ENCODE results near the gene MICAL3. TPM values are rescaled to one million over a fixed set of nuclear protein-coding genes. Genes with fewer than 3 reads are reported as not detected.

Gene MICAL3
- total and polyA plus RNA-seq, 2 of the 8 experiments (the other 6 are each of a cell fraction or from before 2014, with no cell fraction given), result 8.3 to 41.8 TPM

DNA sequence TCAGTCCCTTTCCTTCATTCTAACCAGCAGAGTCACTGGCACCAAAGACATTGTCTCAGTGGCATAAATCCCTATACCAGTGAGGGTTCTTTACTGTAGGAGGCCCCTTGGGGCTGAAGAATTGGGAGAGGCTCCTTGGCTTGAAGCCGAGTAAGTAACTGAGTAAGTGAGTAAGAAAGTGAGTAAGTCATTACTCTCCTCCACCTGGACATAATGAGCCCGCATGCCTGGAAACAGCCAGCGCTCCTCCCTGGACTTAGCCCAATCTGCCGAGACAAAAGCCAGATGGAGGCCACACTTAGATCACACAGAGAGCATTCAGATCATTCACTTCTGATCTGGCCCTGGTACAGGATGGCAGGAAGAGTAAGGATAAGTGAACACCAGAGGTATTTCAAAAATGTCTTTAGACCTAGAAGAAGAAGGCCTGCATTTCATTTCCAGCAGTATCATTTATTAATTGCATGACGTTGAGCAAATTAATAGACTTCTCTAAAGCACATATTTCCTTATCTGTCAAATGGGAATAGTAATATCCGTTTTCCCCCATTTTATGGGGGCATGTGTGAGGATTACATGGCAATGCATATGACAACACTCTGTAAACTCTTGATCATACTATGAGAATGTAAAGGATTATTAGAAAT, 8.2 kb upstream of the MICAL3 start:
- no peak overlapping the region for H3K4ac ChIP-seq (replicated peaks; ENCODE audit: insufficient read length, low read depth, low read length)
- no peak overlapping the region for H2BK120ac ChIP-seq (replicated peaks; ENCODE audit: low read depth, low read length)
- no peak overlapping the region for H3K23ac ChIP-seq (ENCODE audit: insufficient read length)
- no peak overlapping the region for H3K18ac ChIP-seq (ENCODE audit: extremely low read depth, low read length)
- no peak overlapping the region for H3K9ac ChIP-seq (replicated peaks in 1 of 4; ENCODE audit: extremely low read depth in 1 of 4, low read depth in 3 of 4, low read length in 3 of 4)
- no peak overlapping the region for H2AFZ ChIP-seq (ENCODE audit: low read length)
- no peak overlapping the region for H2BK5ac ChIP-seq (ENCODE audit: low read depth, low read length)
- H3K4me2 ChIP-seq (ENCODE audit: insufficient read depth in 1 of 2, low read depth in 2 of 2, low read length in 2 of 2), result no peak overlapping the region
- peaks cover 0 to 2% (median 1%) of the 10 kb centered on the region in 4 experiments; a peak in 1 of 7 replicates for H3K4me1 ChIP-seq (replicated peaks in 1 of 4; ENCODE audit: control insufficient read depth in 3 of 4, insufficient read depth in 4 of 4, low read length in 3 of 4)
- H3K23me2 ChIP-seq (ENCODE audit: low read depth, low read length), result no peaks in the 10 kb centered on the region
- no peak overlapping the region for H2BK20ac ChIP-seq (ENCODE audit: low read length)
- H4K5ac ChIP-seq (ENCODE audit: insufficient read length, low read depth, low read length), result no peak overlapping the region
- DNase-seq (ENCODE audit: low read depth in 1 of 2, low spot score in 2 of 2) (no peak), FAIRE-seq (no peak)
- no peak overlapping the region; the same call in 1 of the 2 replicates for H4K8ac ChIP-seq (ENCODE audit: extremely low read depth, insufficient read depth, low read length)
- H3K9me3 ChIP-seq (ENCODE audit: insufficient read depth in 2 of 2, low read depth in 1 of 2, low read length in 1 of 2), result no peaks in the 10 kb centered on the region
- ChIA-PET POLR2A (ENCODE audit: partially characterized antibody) (interaction anchor here (0.6 kb wide), 1 partner anchor 1192 kb away, joined by 5 read pairs; no protein-coding TSS in a partner anchor), CTCF (ENCODE audit: partially characterized antibody) (interaction anchor here (0.6 to 1.2 kb wide), 4 partner anchors 9 to 1698 kb away, joined by 3 read pairs; no protein-coding TSS in a partner anchor)
- peaks cover 0 to 1% of the 10 kb centered on the region in 2 experiments for H4K20me1 ChIP-seq (replicated peaks in 1 of 2; ENCODE audit: control insufficient read depth in 1 of 2, insufficient read depth in 2 of 2, low read length in 2 of 2)
- no peak overlapping the region for H2BK12ac ChIP-seq (ENCODE audit: low read depth, low read length)
- no peak overlapping the region for H2AK5ac ChIP-seq (ENCODE audit: low read depth, low read length)
- H3K14ac ChIP-seq (ENCODE audit: insufficient read length), result no peak overlapping the region
- H3K56ac ChIP-seq (replicated peaks; ENCODE audit: insufficient read length, low read depth, low read length), result no peak overlapping the region
- no peaks in the 10 kb centered on the region for H3K27me3 ChIP-seq (replicated peaks in 1 of 4; ENCODE audit: control insufficient read depth in 3 of 4, extremely low read depth in 1 of 4, insufficient read depth in 3 of 4, low read length in 3 of 4)
- H3K36me3 ChIP-seq (ENCODE audit: control insufficient read depth in 2 of 4, insufficient read depth in 4 of 4, low read length in 3 of 4), result no peaks in the 10 kb centered on the region
- no peaks in the 10 kb centered on the region for H3K79me1 ChIP-seq (ENCODE audit: low read depth, low read length)
- WGBS, 2 experiments (ENCODE audit: extremely low coverage in 1 of 2, insufficient coverage in 1 of 2, insufficient read length in 1 of 2, insufficient replicate concordance in 2 of 2, low coverage in 1 of 2, low lambda C conversion rate in 2 of 2, missing lambda C conversion rate in 1 of 2), result 88% methylated on average over 6 of the region's 6 CpGs; no CpG with 5 or more reads in 1 of the 2 experiments
- TF ChIP-seq PHF8 (conservative IDR thresholded peaks at IDR 0.05; ENCODE audit: low read depth, low read length) (no peak), FOSL1 (IDR thresholded peaks at IDR 0.05; ENCODE audit: insufficient read depth, low read depth, low read length) (no peak), TCF12 (IDR thresholded peaks at IDR 0.05; ENCODE audit: low read depth, low read length) (no peak), RXRA (IDR thresholded peaks at IDR 0.05; ENCODE audit: insufficient read depth, low read depth, low read length) (no peak), BACH1 (IDR thresholded peaks at IDR 0.05; ENCODE audit: low read length) (no peak)
- no peak overlapping the region for H4K91ac ChIP-seq (replicated peaks; ENCODE audit: insufficient read length, low read length)
- H3K79me2 ChIP-seq (ENCODE audit: control insufficient read depth in 1 of 2, insufficient read depth in 2 of 2, low read length in 2 of 2), result no peaks in the 10 kb centered on the region
- H3K4me3 ChIP-seq (ENCODE audit: extremely low read depth in 1 of 4, insufficient read depth in 2 of 4, low read depth in 3 of 4, low read length in 4 of 4), result no peak overlapping the region
- H3K27ac ChIP-seq (ENCODE audit: low read depth, low read length), result no peak overlapping the region
- no peak overlapping the region for H2BK15ac ChIP-seq (ENCODE audit: low read length)
